HL-60 (cell line): Measurements from ENCODE around the gene RIN3.

ENCODE experiments used
- CTCF ChIP-seq: IDR thresholded peaks from one replicate; pipeline ENCODE4 v1.5.1; 2011; ENCODE audit warnings: low read length, control low read depth, inconsistent platforms; ENCODE audit not compliant: insufficient read depth
- GABPA ChIP-seq: IDR thresholded peaks from 2 replicates; pipeline ENCODE4 v1.6.1; 2012; ENCODE audit warnings: low read depth
- POLR2AphosphoS5 ChIP-seq: IDR thresholded peaks from 2 replicates; pipeline ENCODE4 v1.6.1; 2012; ENCODE audit warnings: low read depth
- REST ChIP-seq: IDR thresholded peaks from 2 replicates; pipeline ENCODE4 v1.6.1; 2012; ENCODE audit warnings: low read depth; ENCODE audit not compliant: insufficient replicate concordance

GRCh38 chr14:92481811-92482555, 31.6 kb upstream of the RIN3 start:
- TF ChIP-seq CTCF (no peak), POLR2AphosphoS5 (no peak), REST (no peak), GABPA (no peak)
